Lower lobe of right lung (tissue), 2 donors: ENCODE data around the gene RNASE7. TPM values are rescaled to one million over a fixed set of nuclear protein-coding genes. Genes with fewer than 3 reads are reported as not detected.

Source experiments
- ATAC-seq, 2 donors: fragments of 200-7000 bp; cut with Tn5 transposase; one replicate each; pipeline ENCODE4 v1.9.1; 2020 to 2022; ENCODE audit warnings: mild to moderate bottlenecking in 2 of 2, moderate library complexity in 2 of 2
- DNase-seq: peaks from one replicate; pipeline ENCODE4 v3.0.0-alpha.2; 2020
- H3K27ac ChIP-seq: fragments of 200-600 bp; one replicate; pipeline ENCODE4 v1.8.0; 2022
- H3K27me3 ChIP-seq: fragments of 200-600 bp; one replicate; pipeline ENCODE4 v1.8.0; 2022; ENCODE audit warnings: low read depth
- H3K36me3 ChIP-seq: fragments of 200-600 bp; one replicate; pipeline ENCODE4 v1.8.0; 2022; ENCODE audit warnings: mild to moderate bottlenecking
- H3K4me1 ChIP-seq: fragments of 200-600 bp; one replicate; pipeline ENCODE4 v1.8.0; 2022
- H3K4me3 ChIP-seq: fragments of 200-600 bp; one replicate; pipeline ENCODE4 v1.8.0; 2022; ENCODE audit warnings: mild to moderate bottlenecking
- H3K9me3 ChIP-seq: fragments of 200-600 bp; one replicate; pipeline ENCODE4 v1.8.0; 2022
- CTCF ChIP-seq: fragments of 200-600 bp; IDR thresholded peaks from one replicate; pipeline ENCODE4 v1.8.0; 2022; ENCODE audit warnings: antibody characterized with exemption, mild to moderate bottlenecking
- intact Hi-C: fragments of 100-400 bp; cut with DNase I; formaldehyde crosslinking; loops from one replicate; pipeline ENCODE4 v1.11.0; 2022
- total RNA-seq: library from RNA; stranded (reverse); fragmentation: NEBNext Ultra II Directional; extraction: Animal tissue kit (Norgen Biotek cat#: 25700); gene quantifications from one replicate; pipeline ENCODE4 v1.2.1, GENCODE V29; 2021
- donor health status: DM: no; HTN: yes; CAD: no; lungs with severe emphysema.

Gene RNASE7
- total RNA-seq, 1 donor from 2014 or later, result not detected

- no peaks in the 10 kb centered on the region for H3K27me3 ChIP-seq
- DNase-seq (no peak), ATAC-seq (peak in 1 of 2 donors; percentile 27)
- H3K9me3 ChIP-seq, result no peaks in the 10 kb centered on the region
- H3K4me3 ChIP-seq, result peak overlapping the region; percentile 90
- peak overlapping the region; percentile 85 for H3K27ac ChIP-seq
- no peak for TF ChIP-seq CTCF
- intact Hi-C loops, result loop anchor here (5.0 kb wide), 1 partner anchor 73 kb away; the partner anchor contains the start of gene ZNF219
- H3K36me3 ChIP-seq, result peaks cover 33% of the 10 kb centered on the region
- H3K4me1 ChIP-seq, result peaks cover 17% of the 10 kb centered on the region
Observed at GRCh38 chr14:21023817-21024584, 18.2 kb upstream of the RNASE7 start.

- Histone ChIP-seq H3K36me3 (peaks cover 25% of the 10 kb centered on the region), H3K9me3 (no peaks in the 10 kb centered on the region), H3K27ac (peak within 1 kb of the TSS; percentile 85), H3K4me3 (peak within 1 kb of the TSS; percentile 90), H3K4me1 (peaks cover 17% of the 10 kb centered on the region), H3K27me3 (no peaks in the 10 kb centered on the region)
- intact Hi-C loops, result loop anchor here (5.0 kb wide), 1 partner anchor 73 kb away; the partner anchor contains the start of gene ZNF219
- no peak for TF ChIP-seq CTCF
- DNase-seq (peak; percentile 87), ATAC-seq (peak; percentile 92 to 95)
Observed at GRCh38 chr14:21024585-21025370, 17.4 kb upstream of the RNASE7 start, which contains the start of gene NDRG2. Gene NDRG2 (minus strand): TSS chr14:21025061. CDS start chr14:21023315, 1,746 bp downstream.

- intact Hi-C loops, result no loop called here
- Histone ChIP-seq H3K9me3 (no peaks in the 10 kb centered on the region), H3K4me3 (peak overlapping the region; percentile 90), H3K36me3 (peaks cover 17% of the 10 kb centered on the region), H3K27me3 (no peaks in the 10 kb centered on the region), H3K4me1 (peaks cover 17% of the 10 kb centered on the region), H3K27ac (peak overlapping the region; percentile 85)
- peak; percentile 58 to 60 for ATAC-seq
- no peak for TF ChIP-seq CTCF
- peak; percentile 71 for DNase-seq
Observed at GRCh38 chr14:21025371-21026273, 16.5 kb upstream of the RNASE7 start.

- no peak for ATAC-seq
- H3K4me1 ChIP-seq, result peaks cover 11% of the 10 kb centered on the region
- H3K36me3 ChIP-seq, result peaks cover 8% of the 10 kb centered on the region
- intact Hi-C loops, result no loop called here
- no peak for TF ChIP-seq CTCF
- no peaks in the 10 kb centered on the region for H3K9me3 ChIP-seq
- H3K27me3 ChIP-seq, result no peaks in the 10 kb centered on the region
- H3K27ac ChIP-seq, result peak overlapping the region; percentile 85
- no peak for DNase-seq
- H3K4me3 ChIP-seq, result no peak overlapping the region
Observed at GRCh38 chr14:21026274-21026987, 15.7 kb upstream of the RNASE7 start.
